H1 (cell line): Measurements from ENCODE around the gene LGALS3. TPM values are rescaled to one million over a fixed set of nuclear protein-coding genes. Genes with fewer than 3 reads are reported as not detected.

Experiments used
- CBX8 ChIP-seq: fragments of 300-800, 300-1000 bp; sonication (generic); IDR thresholded peaks from 2 replicates; pipeline ENCODE4 v1.7.1; 2016; ENCODE audit warnings: low read depth, low read length, borderline replicate concordance
- EP300 ChIP-seq, 2 experiments: IDR thresholded peaks; 1 replicate in 1 of 2; 2 replicates in 1 of 2; pipeline ENCODE4 v1.6.1; 2011 to 2012; ENCODE audit warnings: low read depth in 2 of 2, low read length in 2 of 2, mild to moderate bottlenecking in 2 of 2, borderline replicate concordance in 1 of 2, inconsistent platforms in 1 of 2, moderate library complexity in 1 of 2
- RBBP5 ChIP-seq: IDR thresholded peaks from 2 replicates; pipeline ENCODE4 v1.7.1; 2012; ENCODE audit warnings: low read depth, mild to moderate bottlenecking, inconsistent platforms, low read length, moderate library complexity, borderline replicate concordance
- RNF2 ChIP-seq: fragments of 200-900, 300-1000 bp; sonication (generic); IDR thresholded peaks from 2 replicates; pipeline ENCODE4 v1.7.1; 2016; ENCODE audit warnings: borderline replicate concordance, low read depth, mild to moderate bottlenecking, antibody characterized with exemption, low read length; ENCODE audit not compliant: poor library complexity, severe bottlenecking; ENCODE audit errors: missing control alignments
- SUZ12 ChIP-seq: fragments of 200-600 bp; sonication (generic); IDR thresholded peaks from 2 replicates; pipeline ENCODE4 v1.6.1; 2012; ENCODE audit warnings: mild to moderate bottlenecking, inconsistent platforms, low read length, moderate library complexity, mixed read lengths
- TAF1 ChIP-seq: IDR thresholded peaks from 2 replicates; pipeline ENCODE4 v1.6.1; 2011; ENCODE audit warnings: mild to moderate bottlenecking, low read depth, low read length
- TCF12 ChIP-seq: IDR thresholded peaks from 2 replicates; pipeline ENCODE4 v1.6.1; 2011; ENCODE audit warnings: low read depth, mild to moderate bottlenecking, low read length
- polyA plus RNA-seq, 7 experiments: library from polyadenylated mRNA; depleted of rRNA in 3 of 7; stranded (reverse) in 5 of 7; unstranded in 2 of 7; fragments of >200 nt in 5 of 7; fragments of 200-250 nt in 2 of 7; gene quantifications; 1 replicate in 5 of 7; 2 replicates in 1 of 7; 4 replicates in 1 of 7; pipeline versions ENCODE4 v1.2.1 to v1.2.3, GENCODE V29; 2011 to 2013; ENCODE audit warnings: missing spikeins in 2 of 7, mixed read lengths in 2 of 7
- total RNA-seq: library from RNA; stranded (reverse); fragmentation: NEBNext Ultra II Directional; extraction: Animal tissue kit (Norgen Biotek cat#: 25700); gene quantifications from 2 replicates; pipeline ENCODE4 v1.2.1, GENCODE V29; 2021

The LGALS3 gene
- total and polyA plus RNA-seq, 2 of the 8 experiments (the other 6 are each of a cell fraction or from before 2014, with no cell fraction given), result 9.7 to 14.5 TPM

DNA sequence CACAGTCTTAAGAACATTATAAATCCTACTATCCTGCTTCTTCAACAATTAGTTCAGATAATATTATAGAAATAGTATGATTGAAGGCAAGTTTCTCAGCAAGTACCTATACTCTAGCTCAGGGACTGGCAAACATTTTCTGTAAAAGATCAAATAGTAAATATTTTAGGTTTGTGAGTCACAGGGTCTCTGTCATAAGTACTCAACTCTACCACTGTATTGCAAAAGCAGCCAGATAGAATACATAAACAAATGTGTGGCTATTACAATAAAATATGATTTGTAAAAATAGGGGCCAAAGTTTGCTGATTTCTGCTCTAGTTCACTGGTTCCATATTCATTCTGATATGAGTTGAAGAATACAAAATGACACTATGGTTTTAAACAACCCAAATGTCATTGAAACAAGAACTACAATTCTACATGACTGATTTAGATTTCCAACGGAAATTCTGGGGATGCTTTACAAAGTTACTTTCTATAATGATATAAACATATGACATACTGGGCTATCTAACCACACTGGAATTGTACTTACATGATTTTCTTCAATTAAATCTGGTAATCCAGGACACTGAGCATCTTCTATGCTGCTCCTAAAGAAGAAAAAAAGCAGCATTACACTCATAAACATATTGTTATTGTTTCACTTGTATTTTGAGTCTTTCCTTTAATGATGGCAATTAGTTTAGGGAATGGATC is 23.2 kb downstream of the LGALS3 start (continued):
- TF ChIP-seq TCF12, result no peak
- no peak for TF ChIP-seq CBX8
- no peak for TF ChIP-seq RNF2
- TF ChIP-seq EP300 (IDR thresholded peaks at IDR 0.05; ENCODE audit: borderline replicate concordance in 1 of 2, low read depth in 2 of 2, low read length in 2 of 2), result no peak
- no peak for TF ChIP-seq RBBP5
- TF ChIP-seq SUZ12, result no peak
- no peak for TF ChIP-seq TAF1
